CD14-positive monocyte (primary cell): ENCODE results near the gene MYL6B. TPM values are rescaled to one million over a fixed set of nuclear protein-coding genes. Genes with fewer than 3 reads are reported as not detected.

ENCODE experiments used
- DNase-seq, 3 donors: peaks; one replicate each; pipeline ENCODE4 v3.0.0-alpha.2; 2011 to 2022
- H2AFZ ChIP-seq: 2 replicates; pipeline ENCODE4 v1.6.0; 2012; ENCODE audit warnings: mild to moderate bottlenecking, low read depth, low read length, inconsistent platforms; ENCODE audit not compliant: insufficient read depth, poor library complexity, severe bottlenecking
- H3K27ac ChIP-seq, 2 donors: 1 replicate in 1 of 2; 2 replicates in 1 of 2; pipeline ENCODE4 v1.5.1; 2012 to 2013; ENCODE audit warnings: low read length in 2 of 2, control low read depth in 1 of 2, inconsistent platforms in 1 of 2, low read depth in 1 of 2, mild to moderate bottlenecking in 1 of 2
- H3K27me3 ChIP-seq, 2 donors: one replicate each; pipeline versions ENCODE4 v1.6.0 to v1.6.1; 2011 to 2013; ENCODE audit warnings: low read length in 2 of 2; ENCODE audit not compliant: control insufficient read depth in 2 of 2, insufficient read depth in 2 of 2
- H3K36me3 ChIP-seq, 2 donors: replicated peaks in 1 of 2; 1 replicate in 1 of 2; 2 replicates in 1 of 2; pipeline versions ENCODE4 v1.5.1 to v1.6.1; 2012 to 2013; ENCODE audit warnings: low read length in 2 of 2, control low read depth in 1 of 2, inconsistent platforms in 1 of 2, mild to moderate bottlenecking in 1 of 2; ENCODE audit not compliant: insufficient read depth in 2 of 2, control insufficient read depth in 1 of 2
- H3K4me1 ChIP-seq, 2 donors: 1 replicate in 1 of 2; 2 replicates in 1 of 2; pipeline versions ENCODE4 v1.5.1 to v1.6.1; 2012 to 2013; ENCODE audit warnings: low read length in 2 of 2, control low read depth in 1 of 2, inconsistent platforms in 1 of 2, mild to moderate bottlenecking in 1 of 2, moderate library complexity in 1 of 2; ENCODE audit not compliant: insufficient read depth in 2 of 2, control insufficient read depth in 1 of 2
- H3K4me2 ChIP-seq: replicated peaks from 2 replicates; pipeline ENCODE3; 2012; ENCODE audit warnings: low read length, moderate library complexity, mild to moderate bottlenecking; ENCODE audit not compliant: poor library complexity, severe bottlenecking; ENCODE audit errors: extremely low read depth
- H3K4me3 ChIP-seq, 3 experiments: fragments of 200-600 bp in 1 of 3; sonication (generic) in 1 of 3; replicated peaks in 1 of 3; 1 replicate in 2 of 3; 2 replicates in 1 of 3; pipeline ENCODE4 v1.5.1; 2011 to 2013; ENCODE audit warnings: low read length in 3 of 3, mild to moderate bottlenecking in 3 of 3, control low read depth in 2 of 3, low read depth in 2 of 3, inconsistent platforms in 1 of 3, moderate library complexity in 1 of 3
- H3K79me2 ChIP-seq: 2 replicates; pipeline ENCODE4 v1.6.0; 2012; ENCODE audit warnings: mild to moderate bottlenecking, control low read depth, inconsistent platforms, low read length, moderate library complexity; ENCODE audit not compliant: insufficient read depth
- H3K9ac ChIP-seq: 2 replicates; pipeline ENCODE4 v1.6.0; 2017; ENCODE audit warnings: low read length, mild to moderate bottlenecking; ENCODE audit not compliant: insufficient read depth, poor library complexity, severe bottlenecking
- H3K9me3 ChIP-seq, 2 donors: replicated peaks in 1 of 2; 1 replicate in 1 of 2; 2 replicates in 1 of 2; pipeline versions ENCODE4 v1.5.1 to v1.6.1; 2012 to 2013; ENCODE audit warnings: low read length in 2 of 2, control low read depth in 1 of 2; ENCODE audit not compliant: control insufficient read depth in 1 of 2, insufficient read depth in 1 of 2
- H4K20me1 ChIP-seq: 2 replicates; pipeline ENCODE4 v1.6.0; 2012; ENCODE audit warnings: mild to moderate bottlenecking, low read length, control low read depth, moderate library complexity; ENCODE audit not compliant: insufficient read depth
- H3K27ac Mint-ChIP-seq, 7 donors: one replicate each; pipeline ENCODE4 v1.8.0; 2020; ENCODE audit warnings: mild to moderate bottlenecking in 7 of 7, mixed read lengths in 7 of 7, moderate library complexity in 6 of 7, inconsistent platforms in 2 of 7
- H3K27me3 Mint-ChIP-seq, 3 donors: one replicate each; pipeline ENCODE4 v1.8.0; 2021 to 2022; ENCODE audit warnings: low read depth in 3 of 3, mild to moderate bottlenecking in 3 of 3, mixed read lengths in 3 of 3, moderate library complexity in 3 of 3, inconsistent platforms in 1 of 3
- H3K36me3 Mint-ChIP-seq, 2 donors: one replicate each; pipeline ENCODE4 v1.8.0; 2020; ENCODE audit warnings: mixed read lengths in 2 of 2, inconsistent platforms in 1 of 2, mild to moderate bottlenecking in 1 of 2
- H3K4me1 Mint-ChIP-seq: one replicate; pipeline ENCODE4 v1.8.0; 2020; ENCODE audit warnings: mild to moderate bottlenecking, mixed read lengths
- H3K4me3 Mint-ChIP-seq, 2 donors: one replicate each; pipeline ENCODE4 v1.8.0; 2020; ENCODE audit warnings: mild to moderate bottlenecking in 2 of 2, mixed read lengths in 2 of 2, moderate library complexity in 1 of 2
- H3K9me3 Mint-ChIP-seq, 7 donors: one replicate each; pipeline ENCODE4 v1.8.0; 2020 to 2022; ENCODE audit warnings: mixed read lengths in 7 of 7, mild to moderate bottlenecking in 6 of 7, moderate library complexity in 6 of 7, inconsistent platforms in 2 of 7
- WGBS: methylation state at CpG from one replicate; pipeline ENCODE4 v1.1.5; 2013; ENCODE audit warnings: missing lambda C conversion rate; ENCODE audit not compliant: insufficient coverage; 5-methylcytosine and 5-hydroxymethylcytosine counted together
- intact Hi-C, 2 donors: fragments of 100-400 bp; cut with micrococcal nuclease; formaldehyde crosslinking; loops; one replicate each; pipeline versions ENCODE4 v1.15.0 to v1.15.1; 2023
- polyA plus RNA-seq, 3 donors: library from polyadenylated mRNA; depleted of rRNA in 1 of 3; unstranded in 2 of 3; stranded (reverse) in 1 of 3; fragments of 300-500 nt in 2 of 3; fragments of >200 nt in 1 of 3; fragmentation: Illumina TruSeq in 2 of 3; gene quantifications; 1 replicate in 2 of 3; 2 replicates in 1 of 3; pipeline ENCODE4 v1.2.3, GENCODE V29; 2012 to 2021
- TF ChIP-seq, protein P1 (sequence below): fragments of 200-600 bp; IDR thresholded peaks from one replicate; pipeline ENCODE4 v1.8.0; 2022; ENCODE audit warnings: antibody characterized with exemption, mild to moderate bottlenecking

MYL6B gene
- polyA plus RNA-seq, 3 donors: 2.7 to 4.3 (median 4.1) TPM

DNA sequence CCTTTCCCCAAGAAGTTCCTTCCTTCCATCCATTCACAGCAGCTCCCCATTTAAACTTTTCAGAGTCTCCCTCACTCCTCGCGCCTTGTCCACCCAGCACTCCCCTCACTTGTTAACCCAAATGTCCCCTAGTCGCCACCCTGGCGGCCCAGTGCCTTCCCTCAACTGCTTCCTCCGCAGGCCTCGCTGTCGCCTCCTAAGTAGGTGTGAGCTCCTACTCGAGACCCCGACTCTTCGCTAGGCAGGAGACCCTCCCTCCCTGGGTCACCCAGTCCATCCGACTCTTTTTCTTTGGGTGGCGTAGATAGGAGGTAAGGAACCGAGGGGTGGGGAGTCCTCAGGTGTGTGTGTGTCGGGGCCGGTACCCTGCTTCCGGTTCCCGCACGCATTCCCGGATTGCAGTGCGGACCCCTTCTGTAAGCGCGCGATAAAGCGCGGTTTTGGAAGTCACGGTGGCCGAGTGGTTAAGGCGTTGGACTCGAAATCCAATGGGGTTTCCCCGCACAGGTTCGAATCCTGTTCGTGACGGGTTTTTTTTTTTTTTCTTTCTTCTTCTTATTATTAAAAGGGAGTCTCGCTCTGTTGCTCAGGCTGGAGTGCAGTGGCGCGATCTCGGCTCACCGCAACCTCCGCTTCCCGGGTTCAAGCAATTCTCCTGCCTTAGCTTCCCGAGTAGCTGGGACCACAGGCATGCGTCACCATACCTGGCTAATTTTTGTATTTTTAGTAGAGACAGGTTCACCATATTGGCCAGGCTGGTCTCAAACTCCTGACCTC lies 37.7 kb downstream of the MYL6B start:
- Mint-ChIP-seq H3K27me3 (no peaks in the 10 kb centered on the region), H3K4me3 (peak overlapping the region; percentile 95 to 96), H3K27ac (peak overlapping the region; percentile 87 to 96 (median 92)), H3K4me1 (peaks cover 43% of the 10 kb centered on the region), H3K9me3 (no peaks in the 10 kb centered on the region), H3K36me3 (peaks cover 10 to 18% of the 10 kb centered on the region in 2 donors)
- Histone ChIP-seq H3K27ac (peak overlapping the region; percentile 59 to 75), H3K4me1 (peaks cover 34 to 37% of the 10 kb centered on the region in 2 donors), H4K20me1 (peaks cover 9% of the 10 kb centered on the region), H3K27me3 (no peaks in the 10 kb centered on the region), H3K9me3 (no peaks in the 10 kb centered on the region), H3K36me3 (peaks cover 6 to 18% of the 10 kb centered on the region in 2 donors), H3K4me3 (peak overlapping the region; percentile 49 to 83 (median 74)), H3K9ac (peak overlapping the region; percentile 68), H3K4me2 (peak overlapping the region; percentile 96), H2AFZ (peak overlapping the region; percentile 92), H3K79me2 (peaks cover 38% of the 10 kb centered on the region)
- DNase-seq: peak; percentile 46 to 62 (median 49)
- 0% methylated on average over 15 of the region's 42 CpGs for WGBS
- intact Hi-C loops: loop anchor here (2.0 to 10.0 kb wide), 7 partner anchors 31 to 275 kb away; partner anchors contain the start of genes SPRYD4 (in 2 of the 2), ANKRD52 (in 1 of the 2), MYL6 (in 1 of the 2) and NABP2 (in 1 of the 2)
- TF ChIP-seq, protein P1, sequence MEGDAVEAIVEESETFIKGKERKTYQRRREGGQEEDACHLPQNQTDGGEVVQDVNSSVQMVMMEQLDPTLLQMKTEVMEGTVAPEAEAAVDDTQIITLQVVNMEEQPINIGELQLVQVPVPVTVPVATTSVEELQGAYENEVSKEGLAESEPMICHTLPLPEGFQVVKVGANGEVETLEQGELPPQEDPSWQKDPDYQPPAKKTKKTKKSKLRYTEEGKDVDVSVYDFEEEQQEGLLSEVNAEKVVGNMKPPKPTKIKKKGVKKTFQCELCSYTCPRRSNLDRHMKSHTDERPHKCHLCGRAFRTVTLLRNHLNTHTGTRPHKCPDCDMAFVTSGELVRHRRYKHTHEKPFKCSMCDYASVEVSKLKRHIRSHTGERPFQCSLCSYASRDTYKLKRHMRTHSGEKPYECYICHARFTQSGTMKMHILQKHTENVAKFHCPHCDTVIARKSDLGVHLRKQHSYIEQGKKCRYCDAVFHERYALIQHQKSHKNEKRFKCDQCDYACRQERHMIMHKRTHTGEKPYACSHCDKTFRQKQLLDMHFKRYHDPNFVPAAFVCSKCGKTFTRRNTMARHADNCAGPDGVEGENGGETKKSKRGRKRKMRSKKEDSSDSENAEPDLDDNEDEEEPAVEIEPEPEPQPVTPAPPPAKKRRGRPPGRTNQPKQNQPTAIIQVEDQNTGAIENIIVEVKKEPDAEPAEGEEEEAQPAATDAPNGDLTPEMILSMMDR: peak; percentile 33

DNA sequence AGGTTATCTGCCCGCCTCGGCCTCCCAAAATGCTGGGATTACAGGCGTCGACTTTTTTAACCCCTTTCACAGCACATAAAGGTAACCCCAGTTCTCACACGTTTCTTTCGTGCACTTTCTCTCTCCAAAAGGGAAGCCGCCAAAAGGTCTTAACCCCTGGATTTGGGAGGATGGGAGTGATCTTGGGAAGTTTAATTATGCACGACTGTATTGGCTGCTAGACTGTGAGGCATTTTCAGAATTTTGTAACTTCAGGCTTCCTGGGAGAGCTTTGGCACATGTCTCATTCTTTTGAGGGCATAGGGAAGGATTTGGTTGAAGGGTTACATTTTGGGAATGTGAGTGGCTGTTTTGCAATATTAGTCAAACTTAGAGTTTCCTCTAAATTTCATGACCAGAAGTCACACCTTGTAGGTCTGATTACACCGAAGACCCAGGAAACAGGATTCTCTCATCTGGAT lies 38.3 kb downstream of the MYL6B start:
- peak overlapping the region in 3 of 7 donors; percentile 87 to 96 (median 89) for H3K27ac Mint-ChIP-seq
- DNase-seq: no peak
- peak overlapping the region; percentile 92 for H2AFZ ChIP-seq
- peak overlapping the region; percentile 68 for H3K9ac ChIP-seq
- peak overlapping the region in 1 of 2 donors; percentile 59 for H3K27ac ChIP-seq
- peak overlapping the region in 1 of 3 experiments; percentile 83 for H3K4me3 ChIP-seq
- TF ChIP-seq, protein P1: no peak
- H3K4me1 Mint-ChIP-seq: peaks cover 43% of the 10 kb centered on the region
- intact Hi-C loops: loop anchor here (10.0 kb wide), 2 partner anchors 64 to 274 kb away; partner anchors contain the start of genes SPRYD4 (in 2 of the 2) and ANKRD52 (in 1 of the 2)
- H3K27me3 Mint-ChIP-seq: no peaks in the 10 kb centered on the region
- peaks cover 9% of the 10 kb centered on the region for H4K20me1 ChIP-seq
- H3K9me3 Mint-ChIP-seq: no peaks in the 10 kb centered on the region
- H3K4me1 ChIP-seq: peaks cover 34 to 37% of the 10 kb centered on the region in 2 donors
- H3K4me3 Mint-ChIP-seq: peak overlapping the region; percentile 95 to 96
- H3K4me2 ChIP-seq: peak overlapping the region; percentile 96
- peaks cover 4 to 13% of the 10 kb centered on the region in 2 donors for H3K36me3 ChIP-seq
- H3K9me3 ChIP-seq: no peaks in the 10 kb centered on the region
- no peaks in the 10 kb centered on the region for H3K27me3 ChIP-seq
- H3K79me2 ChIP-seq: peaks cover 33% of the 10 kb centered on the region
- WGBS: 4% methylated on average over 4 of the region's 9 CpGs
- peaks cover 8 to 12% of the 10 kb centered on the region in 2 donors for H3K36me3 Mint-ChIP-seq
